Uterus (tissue), 4 donors: ENCODE results near the gene TINCR. TPM values are rescaled to one million over a fixed set of nuclear protein-coding genes. Genes with fewer than 3 reads are reported as not detected.

ENCODE experiments used
- DNase-seq, 2 donors: peaks; one replicate each; pipeline ENCODE4 v3.0.0-alpha.2; 2019 to 2020
- H3K27ac ChIP-seq, 2 donors: fragments of 200-600 bp; sonication (generic); 1 replicate in 1 of 2; 2 replicates in 1 of 2; pipeline ENCODE4 v1.5.1; 2016 to 2018
- H3K27me3 ChIP-seq, 2 donors: fragments of 200-600 bp; sonication (generic); one replicate each; pipeline ENCODE4 v1.5.1; 2018 to 2019; ENCODE audit warnings: control low read depth in 1 of 2
- H3K36me3 ChIP-seq, 2 donors: fragments of 200-600 bp; sonication (generic); one replicate each; pipeline ENCODE4 v1.5.1; 2019; ENCODE audit warnings: control low read depth in 1 of 2
- H3K4me1 ChIP-seq, 2 donors: fragments of 200-600 bp; sonication (generic); one replicate each; pipeline ENCODE4 v1.5.1; 2018 to 2019; ENCODE audit warnings: control low read depth in 1 of 2
- H3K4me3 ChIP-seq, 2 donors: fragments of 200-600 bp; sonication (generic); 1 replicate in 1 of 2; 2 replicates in 1 of 2; pipeline ENCODE4 v1.5.1; 2018 to 2019; ENCODE audit warnings: mild to moderate bottlenecking in 1 of 2
- H3K9me3 ChIP-seq, 2 donors: fragments of 200-600 bp; sonication (generic); one replicate each; pipeline ENCODE4 v1.5.1; 2019; ENCODE audit warnings: control low read depth in 1 of 2
- CTCF ChIP-seq, 4 experiments: fragments of 200-600 bp in 2 of 4; fragments of 450-650 bp in 2 of 4; sonication (generic) in 2 of 4; IDR thresholded peaks; one replicate each; pipeline ENCODE4 v1.5.1; 2016 to 2019; ENCODE audit warnings: antibody characterized with exemption in 4 of 4, mild to moderate bottlenecking in 2 of 4, moderate library complexity in 1 of 4
- POLR2A ChIP-seq, 2 donors: fragments of 450-650 bp; IDR thresholded peaks; one replicate each; pipeline ENCODE4 v1.6.1; 2016; ENCODE audit warnings: antibody characterized with exemption in 2 of 2, mild to moderate bottlenecking in 1 of 2, moderate library complexity in 1 of 2
- intact Hi-C: fragments of 100-400 bp; cut with DNase I; formaldehyde crosslinking; loops from one replicate; pipeline ENCODE4 v1.15.1; 2023; ENCODE audit warnings: low total_unique reads
- total RNA-seq, 4 donors: library from RNA; depleted of rRNA in 3 of 4; stranded (reverse); fragments of >200 nt in 3 of 4; gene quantifications; one replicate each; pipeline versions ENCODE4 v1.1.0 to v1.2.4, GENCODE V29; 2014 to 2023
- donor health status: DM: yes; HTN: yes; CAD: no.

The TINCR gene
- total RNA-seq, 4 donors from 2014 or later = 1.2 to 5.3 TPM; not detected in 2

- Histone ChIP-seq H3K9me3 (peaks cover 0 to 12% of the 10 kb centered on the region in 2 donors), H3K4me1 (no peaks in the 10 kb centered on the region), H3K27me3 (peaks cover 0 to 13% of the 10 kb centered on the region in 2 donors), H3K27ac (no peak overlapping the region), H3K4me3 (no peak overlapping the region), H3K36me3 (no peaks in the 10 kb centered on the region)
- DNase-seq = no peak
- intact Hi-C loops = no loop called here
- TF ChIP-seq POLR2A (IDR thresholded peaks at IDR 0.05) = no peak
- TF ChIP-seq CTCF (IDR thresholded peaks at IDR 0.05) = no peak
Measured at GRCh38 chr19:5564930-5565329, 2.8 kb downstream of the TINCR start.

- H3K4me1 ChIP-seq = no peaks in the 10 kb centered on the region
- intact Hi-C loops = no loop called here
- no peaks in the 10 kb centered on the region for H3K36me3 ChIP-seq
- TF ChIP-seq POLR2A (IDR thresholded peaks at IDR 0.05) (no peak), CTCF (IDR thresholded peaks at IDR 0.05) (no peak)
- DNase-seq = no peak
- peaks cover 0 to 9% of the 10 kb centered on the region in 2 donors for H3K27me3 ChIP-seq
- peaks cover 0 to 12% of the 10 kb centered on the region in 2 donors for H3K9me3 ChIP-seq
- H3K27ac ChIP-seq = no peak overlapping the region
- H3K4me3 ChIP-seq = no peak overlapping the region
Measured at GRCh38 chr19:5563935-5564612, 3.7 kb downstream of the TINCR start.

GRCh38 chr19:5563008-5563431, 4.7 kb downstream of the TINCR start:
- no peaks in the 10 kb centered on the region for H3K36me3 ChIP-seq
- TF ChIP-seq POLR2A (IDR thresholded peaks at IDR 0.05) (no peak), CTCF (IDR thresholded peaks at IDR 0.05) (no peak)
- H3K9me3 ChIP-seq = peaks cover 0 to 12% of the 10 kb centered on the region in 2 donors
- no peaks in the 10 kb centered on the region for H3K4me1 ChIP-seq
- H3K27me3 ChIP-seq = peaks cover 0 to under 1% of the 10 kb centered on the region in 2 donors
- H3K4me3 ChIP-seq = no peak overlapping the region
- DNase-seq = no peak
- intact Hi-C loops = no loop called here
- no peak overlapping the region for H3K27ac ChIP-seq

GRCh38 chr19:5562280-5562679, 5.5 kb downstream of the TINCR start:
- TF ChIP-seq CTCF (IDR thresholded peaks at IDR 0.05) (no peak), POLR2A (IDR thresholded peaks at IDR 0.05) (no peak)

GRCh38 chr19:5561559-5561958, 6.2 kb downstream of the TINCR start:
- Histone ChIP-seq H3K9me3 (peaks cover 0 to 12% of the 10 kb centered on the region in 2 donors), H3K4me3 (no peak overlapping the region), H3K4me1 (no peaks in the 10 kb centered on the region), H3K36me3 (no peaks in the 10 kb centered on the region), H3K27ac (no peak overlapping the region), H3K27me3 (no peaks in the 10 kb centered on the region)
- no peak for DNase-seq
- intact Hi-C loops = no loop called here
- TF ChIP-seq CTCF (IDR thresholded peaks at IDR 0.05) (no peak), POLR2A (IDR thresholded peaks at IDR 0.05) (no peak)

More at GRCh38 chr19:5562280-5562679, 5.5 kb downstream of the TINCR start:
- intact Hi-C loops = no loop called here
- Histone ChIP-seq H3K9me3 (peaks cover 0 to 12% of the 10 kb centered on the region in 2 donors), H3K4me3 (no peak overlapping the region), H3K4me1 (no peaks in the 10 kb centered on the region), H3K36me3 (no peaks in the 10 kb centered on the region), H3K27ac (no peak overlapping the region), H3K27me3 (no peaks in the 10 kb centered on the region)
- DNase-seq = no peak
